Measurements from ENCODE around the gene CETP. TPM values are rescaled to one million over a fixed set of nuclear protein-coding genes. Genes with fewer than 3 reads are reported as not detected.
A peak's percentile ranks its signal among the peaks of the same experiment; 100 is the strongest.

Gene CETP
- total RNA-seq, 4 donors from 2014 or later = 0.52 to 0.79 TPM; not detected in 2

GRCh38 chr16:56916571-56917403 lies 45.0 kb upstream of the CETP start:
- WGBS, 2 donors = 57 to 68% methylated on average over 5 of the region's 5 CpGs
- no peak for DNase-seq (ENCODE audit: low spot score in 2 of 2)
- no peak overlapping the region for H3K4me3 ChIP-seq (ENCODE audit: low read depth, poor library complexity, severe bottlenecking)
- intact Hi-C loops (cut with DNase I; ENCODE audit: low total_unique reads) = no loop called here
- no peak for TF ChIP-seq CTCF (IDR thresholded peaks at IDR 0.05)
- TF ChIP-seq POLR2A (IDR thresholded peaks at IDR 0.05) = no peak

DNA sequence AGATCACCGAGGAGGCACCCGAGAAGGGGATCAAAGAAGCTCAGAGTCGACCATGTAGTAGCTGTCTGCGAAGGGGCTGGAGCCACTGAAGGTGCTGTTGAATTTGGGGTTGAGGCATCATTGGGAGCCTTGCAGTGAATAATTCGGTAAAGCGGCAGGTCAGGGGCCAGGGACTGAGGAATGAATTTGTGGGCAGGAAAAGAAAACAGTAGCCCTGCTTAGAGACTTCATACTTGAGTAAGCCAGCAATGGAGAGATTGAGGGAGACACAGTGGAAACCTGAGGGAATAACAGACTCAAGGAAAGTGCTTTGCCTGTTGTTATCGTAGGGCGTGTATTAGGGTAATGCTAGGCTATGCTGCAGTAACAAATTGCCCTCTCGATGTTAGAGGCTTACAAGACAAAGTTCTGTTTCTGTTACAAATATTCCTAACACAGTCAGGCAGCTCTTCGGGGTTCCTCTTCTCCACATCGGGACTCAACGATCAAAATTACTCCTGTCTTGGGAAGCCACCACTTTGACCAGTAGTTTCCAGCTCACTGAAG lies 43.2 kb upstream of the CETP start:
- intact Hi-C loops (cut with DNase I; ENCODE audit: low total_unique reads) = no loop called here
- 89 to 91% methylated on average over 12 of the region's 12 CpGs for WGBS, 2 donors
- no peak overlapping the region for H3K4me3 ChIP-seq (ENCODE audit: low read depth, poor library complexity, severe bottlenecking)
- no peak for DNase-seq (ENCODE audit: low spot score in 2 of 2)
- no peak for TF ChIP-seq POLR2A (IDR thresholded peaks at IDR 0.05)
- TF ChIP-seq CTCF (IDR thresholded peaks at IDR 0.05) = no peak

- DNase-seq (ENCODE audit: low spot score in 2 of 2) = peak in 1 of 2 donors; percentile 40
- 49 to 54% methylated on average over 11 of the region's 11 CpGs for WGBS, 2 donors
- intact Hi-C loops (cut with DNase I; ENCODE audit: low total_unique reads) = no loop called here
- TF ChIP-seq CTCF (IDR thresholded peaks at IDR 0.05) = no peak
- TF ChIP-seq POLR2A (IDR thresholded peaks at IDR 0.05) = no peak
- no peak overlapping the region for H3K4me3 ChIP-seq (ENCODE audit: low read depth, poor library complexity, severe bottlenecking)
Measured at GRCh38 chr16:56919099-56919800, 42.5 kb upstream of the CETP start.

- WGBS, 2 donors = 77 to 84% methylated on average over 4 of the region's 4 CpGs
- TF ChIP-seq POLR2A (IDR thresholded peaks at IDR 0.05) = no peak
- no peak for TF ChIP-seq CTCF (IDR thresholded peaks at IDR 0.05)
- intact Hi-C loops (cut with DNase I; ENCODE audit: low total_unique reads) = no loop called here
- H3K4me3 ChIP-seq (ENCODE audit: low read depth, poor library complexity, severe bottlenecking) = no peak overlapping the region
- DNase-seq (ENCODE audit: low spot score in 2 of 2) = no peak
Measured at GRCh38 chr16:56921571-56921970, 40.2 kb upstream of the CETP start.

DNA sequence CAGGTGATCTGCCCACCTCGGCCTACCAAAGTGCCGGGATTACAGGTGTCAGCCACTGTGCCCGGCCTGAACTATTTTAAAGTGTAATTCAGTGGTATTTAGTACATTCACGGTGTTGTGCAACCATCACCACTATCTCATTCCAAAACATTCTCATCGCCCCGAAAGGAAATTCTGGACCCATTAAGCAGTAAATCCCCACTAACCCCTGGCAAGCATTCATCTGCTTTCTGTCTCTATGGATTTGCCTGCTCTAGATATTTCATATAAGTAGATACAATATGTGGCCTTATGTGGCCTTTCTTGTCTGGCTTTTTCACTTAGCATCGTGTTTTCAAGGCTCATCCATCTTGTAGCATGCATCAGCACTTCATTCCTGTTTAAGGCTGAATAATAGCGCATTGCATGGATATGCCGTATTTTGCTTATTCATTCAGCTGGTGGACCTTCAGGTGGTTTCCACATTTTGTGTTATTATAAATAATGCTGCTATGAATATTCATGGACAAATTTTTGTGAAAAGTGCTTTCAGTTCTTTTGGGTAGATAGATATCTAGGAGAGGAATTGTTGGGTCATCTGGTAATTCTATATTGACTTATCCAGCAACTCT lies 38.2 kb upstream of the CETP start:
- no peak for TF ChIP-seq CTCF (IDR thresholded peaks at IDR 0.05)
- TF ChIP-seq POLR2A (IDR thresholded peaks at IDR 0.05) = no peak
- no peak for DNase-seq (ENCODE audit: low spot score in 2 of 2)
- intact Hi-C loops (cut with DNase I; ENCODE audit: low total_unique reads) = no loop called here
- no peak overlapping the region for H3K4me3 ChIP-seq (ENCODE audit: low read depth, poor library complexity, severe bottlenecking)
- 91 to 93% methylated on average over 9 of the region's 9 CpGs for WGBS, 2 donors

Data from lower leg skin (tissue), 4 donors.